Stimulated activated CD8-positive, alpha-beta memory T cell treated with anti-CD3 and anti-CD28 coated beads, Interleukin-12 subunit alpha, Interleukin-12 subunit beta, amount 100 ng/mL, for 1 hour (primary cell): ENCODE data around the gene MGAT5.

Experiments
- DNase-seq: peaks from one replicate; pipeline ENCODE4 v3.0.0-alpha.2; 2020; ENCODE audit warnings: low read depth

The MGAT5 gene

GRCh38 chr2:134253804-134254203 is at the start of gene MGAT5:
Gene MGAT5, plus strand, starts transcription at chr2:134254072. Its CDS starts 332 bp downstream, at chr2:134254404.
- no peak for DNase-seq

- no peak for DNase-seq
These were observed 48.8 kb upstream of the MGAT5 start for GRCh38 chr2:134205087-134205486.

GRCh38 chr2:134206031-134206430 is 47.8 kb upstream of the MGAT5 start:
- DNase-seq, result no peak

GRCh38 chr2:134206573-134206972 is 47.3 kb upstream of the MGAT5 start:
- no peak for DNase-seq

GRCh38 chr2:134207589-134208209 is 46.2 kb upstream of the MGAT5 start:
- DNase-seq, result peak; percentile 47

GRCh38 chr2:134208825-134209224 is 45.0 kb upstream of the MGAT5 start:
- DNase-seq, result no peak

GRCh38 chr2:134212746-134213145 is 41.1 kb upstream of the MGAT5 start:
- no peak for DNase-seq

- DNase-seq, result no peak
These were observed 37.6 kb upstream of the MGAT5 start for GRCh38 chr2:134216152-134216829.

GRCh38 chr2:134217351-134217750 is 36.5 kb upstream of the MGAT5 start:
- no peak for DNase-seq

- no peak for DNase-seq
These were observed 35.9 kb upstream of the MGAT5 start for GRCh38 chr2:134217924-134218323.

GRCh38 chr2:134218414-134218813 is 35.5 kb upstream of the MGAT5 start:
- no peak for DNase-seq

- no peak for DNase-seq
These were observed 34.8 kb upstream of the MGAT5 start for GRCh38 chr2:134218930-134219658.

- DNase-seq, result no peak
These were observed 33.4 kb upstream of the MGAT5 start for GRCh38 chr2:134220344-134220974.

GRCh38 chr2:134224005-134224404 is 29.9 kb upstream of the MGAT5 start:
- DNase-seq, result no peak

GRCh38 chr2:134225173-134225572 is 28.7 kb upstream of the MGAT5 start:
- DNase-seq, result no peak

- no peak for DNase-seq
These were observed 28.0 kb upstream of the MGAT5 start for GRCh38 chr2:134225841-134226240.

- no peak for DNase-seq
These were observed 27.3 kb upstream of the MGAT5 start for GRCh38 chr2:134226601-134227000.

GRCh38 chr2:134227666-134228065 is 26.2 kb upstream of the MGAT5 start:
- DNase-seq, result no peak

GRCh38 chr2:134228493-134228903 is 25.4 kb upstream of the MGAT5 start:
- DNase-seq, result no peak

- DNase-seq, result no peak
These were observed 24.3 kb upstream of the MGAT5 start for GRCh38 chr2:134229540-134229939.

GRCh38 chr2:134230885-134231284 is 23.0 kb upstream of the MGAT5 start:
- DNase-seq, result no peak

- no peak for DNase-seq
These were observed 22.4 kb upstream of the MGAT5 start for GRCh38 chr2:134231301-134231964.
